DOHH2 (cell line): ENCODE measurements around the gene GRB10.

Experiments
- H3F3A ChIP-seq: fragments of 200-600 bp; sonication (generic), shearing (Covaris generic); 2 replicates; pipeline ENCODE4 v1.6.0; 2016; ENCODE audit warnings: antibody characterized with exemption, mild to moderate bottlenecking; ENCODE audit not compliant: control insufficient read depth, insufficient read depth
- H3K27ac ChIP-seq: fragments of 200-600 bp; sonication (generic); 2 replicates; pipeline ENCODE4 v1.5.1; 2014; ENCODE audit warnings: low read depth, mild to moderate bottlenecking, low read length, moderate library complexity
- H3K27me3 ChIP-seq: fragments of 200-600 bp; sonication (generic); 2 replicates; pipeline ENCODE4 v1.6.1; 2014; ENCODE audit warnings: mild to moderate bottlenecking, low read length, mixed read lengths; ENCODE audit not compliant: control insufficient read depth
- H3K36me3 ChIP-seq: fragments of 200-600 bp; sonication (generic); 2 replicates; pipeline ENCODE4 v1.6.1; 2014; ENCODE audit warnings: mild to moderate bottlenecking, low read length, moderate library complexity, mixed read lengths; ENCODE audit not compliant: control insufficient read depth
- H3K4me1 ChIP-seq: fragments of 200-600 bp; sonication (generic); 2 replicates; pipeline ENCODE4 v1.6.1; 2014; ENCODE audit warnings: mild to moderate bottlenecking, low read length, mixed read lengths; ENCODE audit not compliant: control insufficient read depth
- H3K4me2 ChIP-seq: fragments of 200-600 bp; sonication (generic); 2 replicates; pipeline ENCODE4 v1.6.0; 2014; ENCODE audit warnings: mild to moderate bottlenecking, low read length, moderate library complexity
- H3K4me3 ChIP-seq: fragments of 200-600 bp; sonication (generic); 2 replicates; pipeline ENCODE4 v1.5.1; 2014; ENCODE audit warnings: mild to moderate bottlenecking, low read length, mixed read lengths
- H3K79me2 ChIP-seq: fragments of 200-600 bp; sonication (generic); 2 replicates; pipeline ENCODE4 v1.6.1; 2014; ENCODE audit warnings: mild to moderate bottlenecking, low read length, mixed read lengths; ENCODE audit not compliant: control insufficient read depth
- H3K9me2 ChIP-seq: fragments of 200-600 bp; sonication (generic); replicated peaks from 2 replicates; pipeline ENCODE4 v1.6.1; 2014; ENCODE audit warnings: mild to moderate bottlenecking, low read length, mixed read lengths; ENCODE audit not compliant: control insufficient read depth
- H3K9me3 ChIP-seq: fragments of 200-600 bp; sonication (generic); 2 replicates; pipeline ENCODE4 v1.6.1; 2014; ENCODE audit warnings: antibody characterized with exemption, low read length, mixed read lengths; ENCODE audit not compliant: control insufficient read depth, insufficient read depth
- H4K20me1 ChIP-seq: fragments of 200-600 bp; sonication (generic); 2 replicates; pipeline ENCODE4 v1.6.0; 2014; ENCODE audit warnings: low read depth, mild to moderate bottlenecking, antibody characterized with exemption, low read length, moderate library complexity; ENCODE audit not compliant: control insufficient read depth, insufficient read depth
- EZH2phosphoT487 ChIP-seq: fragments of 200-600 bp; sonication (generic); IDR thresholded peaks from 2 replicates; pipeline ENCODE4 v1.6.1; 2017; ENCODE audit warnings: borderline replicate concordance, mild to moderate bottlenecking, antibody characterized with exemption, low read length, moderate library complexity, mixed read lengths
- TF ChIP-seq, protein P1 (sequence below): fragments of 200-600 bp; sonication (generic); IDR thresholded peaks from one replicate; pipeline ENCODE4 v1.5.1; 2014; ENCODE audit warnings: antibody characterized with exemption, mild to moderate bottlenecking, low read depth, low read length; ENCODE audit not compliant: poor library complexity, severe bottlenecking

GRB10 gene

DNA sequence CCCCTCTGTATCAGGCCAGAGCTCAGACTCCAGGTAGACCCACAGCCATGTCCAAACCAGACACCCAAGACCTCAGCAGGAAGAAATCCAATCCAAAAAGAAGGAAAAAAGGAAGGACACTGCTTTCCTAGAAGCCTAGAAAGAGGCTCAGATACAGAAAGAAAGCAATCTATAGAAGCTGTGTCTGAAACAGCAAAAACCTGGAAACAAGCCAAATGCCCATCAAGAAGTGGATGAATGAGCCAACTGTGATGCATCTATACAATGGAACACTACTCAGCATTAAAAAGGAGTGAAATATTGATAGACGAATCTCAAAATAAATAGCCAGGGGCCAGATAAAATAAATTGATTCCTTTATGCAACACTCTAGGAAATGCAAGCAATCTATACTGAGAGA lies 31.6 kb downstream of the GRB10 start:
- Histone ChIP-seq H3K27me3 (no peaks in the 10 kb centered on the region), H3K4me1 (no peaks in the 10 kb centered on the region), H3K27ac (no peak overlapping the region), H3K79me2 (no peaks in the 10 kb centered on the region), H3K36me3 (no peaks in the 10 kb centered on the region), H3K9me2 (no peaks in the 10 kb centered on the region), H4K20me1 (no peaks in the 10 kb centered on the region), H3K9me3 (no peaks in the 10 kb centered on the region), H3K4me2 (no peak overlapping the region), H3F3A (no peaks in the 10 kb centered on the region), H3K4me3 (no peak overlapping the region)
- TF ChIP-seq, protein P1, sequence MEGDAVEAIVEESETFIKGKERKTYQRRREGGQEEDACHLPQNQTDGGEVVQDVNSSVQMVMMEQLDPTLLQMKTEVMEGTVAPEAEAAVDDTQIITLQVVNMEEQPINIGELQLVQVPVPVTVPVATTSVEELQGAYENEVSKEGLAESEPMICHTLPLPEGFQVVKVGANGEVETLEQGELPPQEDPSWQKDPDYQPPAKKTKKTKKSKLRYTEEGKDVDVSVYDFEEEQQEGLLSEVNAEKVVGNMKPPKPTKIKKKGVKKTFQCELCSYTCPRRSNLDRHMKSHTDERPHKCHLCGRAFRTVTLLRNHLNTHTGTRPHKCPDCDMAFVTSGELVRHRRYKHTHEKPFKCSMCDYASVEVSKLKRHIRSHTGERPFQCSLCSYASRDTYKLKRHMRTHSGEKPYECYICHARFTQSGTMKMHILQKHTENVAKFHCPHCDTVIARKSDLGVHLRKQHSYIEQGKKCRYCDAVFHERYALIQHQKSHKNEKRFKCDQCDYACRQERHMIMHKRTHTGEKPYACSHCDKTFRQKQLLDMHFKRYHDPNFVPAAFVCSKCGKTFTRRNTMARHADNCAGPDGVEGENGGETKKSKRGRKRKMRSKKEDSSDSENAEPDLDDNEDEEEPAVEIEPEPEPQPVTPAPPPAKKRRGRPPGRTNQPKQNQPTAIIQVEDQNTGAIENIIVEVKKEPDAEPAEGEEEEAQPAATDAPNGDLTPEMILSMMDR = no peak
- no peak for TF ChIP-seq EZH2phosphoT487

DNA sequence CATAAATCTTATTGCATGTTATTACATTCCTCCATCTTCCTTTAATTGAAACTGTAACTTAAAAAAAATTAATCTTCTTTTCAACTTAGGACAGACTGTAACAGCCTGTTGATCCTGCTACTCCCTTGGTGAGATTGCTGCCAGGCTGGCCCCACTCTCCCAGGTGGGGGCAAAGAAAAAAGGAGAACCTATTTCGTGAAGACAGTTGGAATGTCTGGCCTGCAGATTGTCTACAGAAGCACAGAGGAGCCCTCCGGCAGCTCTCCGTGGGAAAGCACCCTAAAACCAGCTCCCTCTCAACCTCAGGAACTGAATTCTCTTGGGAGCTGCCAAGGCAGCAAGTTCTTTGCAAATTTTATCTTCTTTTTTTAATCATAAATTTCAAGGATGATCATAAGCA lies 32.8 kb downstream of the GRB10 start:
- Histone ChIP-seq H3K27ac (no peak overlapping the region), H3K9me2 (no peaks in the 10 kb centered on the region), H4K20me1 (no peaks in the 10 kb centered on the region), H3K27me3 (no peaks in the 10 kb centered on the region), H3K9me3 (no peaks in the 10 kb centered on the region), H3K4me2 (no peak overlapping the region), H3K4me3 (no peak overlapping the region), H3K79me2 (no peaks in the 10 kb centered on the region), H3F3A (no peaks in the 10 kb centered on the region), H3K36me3 (no peaks in the 10 kb centered on the region), H3K4me1 (no peaks in the 10 kb centered on the region)
- TF ChIP-seq, protein P1 = no peak
- TF ChIP-seq EZH2phosphoT487 = no peak

DNA sequence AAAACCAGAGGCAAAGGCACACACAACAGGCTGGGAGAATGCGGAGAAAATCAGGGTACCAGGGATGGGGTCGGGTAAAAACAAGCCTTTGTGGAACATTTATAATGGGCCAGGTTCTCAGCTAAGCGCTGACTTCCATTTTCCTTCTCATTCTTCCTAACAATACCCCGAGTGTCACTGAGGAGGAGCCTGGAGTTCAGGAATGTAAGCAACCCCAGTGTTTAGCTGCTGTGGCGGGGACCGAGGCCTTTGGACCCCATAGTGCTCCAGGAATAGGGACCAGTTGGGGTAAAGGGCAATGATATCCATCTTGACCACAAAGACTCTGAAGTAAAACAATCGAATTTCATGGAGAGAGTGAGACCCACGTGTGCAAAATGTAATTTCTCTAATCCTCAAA lies 34.2 kb downstream of the GRB10 start:
- H3K36me3 ChIP-seq = no peaks in the 10 kb centered on the region
- TF ChIP-seq EZH2phosphoT487 = no peak
- TF ChIP-seq, protein P1 = no peak
- H3K9me3 ChIP-seq = no peaks in the 10 kb centered on the region
- H3K4me3 ChIP-seq = no peak overlapping the region
- H3K27me3 ChIP-seq = no peaks in the 10 kb centered on the region
- no peaks in the 10 kb centered on the region for H4K20me1 ChIP-seq
- H3K9me2 ChIP-seq = no peaks in the 10 kb centered on the region
- no peaks in the 10 kb centered on the region for H3K79me2 ChIP-seq
- no peak overlapping the region for H3K4me2 ChIP-seq
- H3K4me1 ChIP-seq = no peaks in the 10 kb centered on the region
- H3F3A ChIP-seq = no peaks in the 10 kb centered on the region
- no peak overlapping the region for H3K27ac ChIP-seq

DNA sequence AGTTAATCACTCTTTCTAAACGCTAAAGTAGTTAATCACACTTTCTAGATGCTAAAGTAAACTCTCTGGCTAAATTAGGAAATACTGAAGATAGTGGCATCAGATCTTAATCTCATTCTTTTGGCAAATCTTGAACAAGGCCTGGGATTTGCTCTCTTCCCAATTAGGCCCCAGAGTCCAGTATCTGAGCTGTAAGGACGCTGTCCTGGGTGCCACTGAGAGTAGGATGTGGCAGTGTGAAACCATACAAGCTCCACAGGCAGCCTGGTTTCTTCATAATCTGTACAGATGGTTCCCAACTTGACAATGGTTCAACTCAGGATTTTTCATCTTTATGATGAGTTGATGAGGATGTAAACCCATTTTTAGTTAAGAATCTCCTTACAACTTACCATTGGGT lies 36.9 kb downstream of the GRB10 start:
- H3K36me3 ChIP-seq = no peaks in the 10 kb centered on the region
- H3K27ac ChIP-seq = no peak overlapping the region
- no peak overlapping the region for H3K4me2 ChIP-seq
- H3K9me3 ChIP-seq = no peaks in the 10 kb centered on the region
- no peaks in the 10 kb centered on the region for H4K20me1 ChIP-seq
- H3K9me2 ChIP-seq = no peaks in the 10 kb centered on the region
- no peaks in the 10 kb centered on the region for H3K79me2 ChIP-seq
- H3K4me3 ChIP-seq = no peak overlapping the region
- no peaks in the 10 kb centered on the region for H3K27me3 ChIP-seq
- H3F3A ChIP-seq = no peaks in the 10 kb centered on the region
- no peaks in the 10 kb centered on the region for H3K4me1 ChIP-seq
- TF ChIP-seq, protein P1 = no peak
- TF ChIP-seq EZH2phosphoT487 = no peak
